HEK293 (cell line): ENCODE data around the gene SMARCA1.
A peak's percentile ranks its signal among the peaks of the same experiment; 100 is the strongest.

Source experiments
- EGR2 ChIP-seq: fragments of 450-650 bp; formaldehyde crosslinking; IDR thresholded peaks from 2 replicates; pipeline ENCODE4 v1.5.1; 2016; ENCODE audit warnings: low read depth, missing biosample characterization, missing genetic modification characterization
- GLIS2 ChIP-seq: fragments of 450-650 bp; formaldehyde crosslinking; IDR thresholded peaks from 2 replicates; pipeline ENCODE4 v1.5.1; 2016; ENCODE audit warnings: missing biosample characterization, missing genetic modification characterization
- HOXA7 ChIP-seq: sonication (generic); formaldehyde crosslinking; IDR thresholded peaks from 2 replicates; pipeline ENCODE4 v1.8.1; 2022; ENCODE audit warnings: missing genetic modification reagents, borderline replicate concordance
- KLF17 ChIP-seq: fragments of 450-650 bp; formaldehyde crosslinking; IDR thresholded peaks from 2 replicates; pipeline ENCODE4 v1.5.1; 2016; ENCODE audit warnings: missing biosample characterization, missing genetic modification characterization
- MEIS1 ChIP-seq: sonication (generic); formaldehyde crosslinking; IDR thresholded peaks from 2 replicates; pipeline ENCODE4 v1.8.1; 2022; ENCODE audit warnings: missing genetic modification reagents, mild to moderate bottlenecking, borderline replicate concordance
- PRDM10 ChIP-seq: fragments of 450-650 bp; formaldehyde crosslinking; IDR thresholded peaks from 2 replicates; pipeline ENCODE4 v1.5.1; 2016; ENCODE audit warnings: missing biosample characterization, missing genetic modification characterization
- REST ChIP-seq: fragments of 450-650 bp; formaldehyde crosslinking; IDR thresholded peaks from 2 replicates; pipeline ENCODE4 v1.5.1; 2016; ENCODE audit warnings: missing biosample characterization, missing genetic modification characterization
- SP3 ChIP-seq: fragments of 450-650 bp; formaldehyde crosslinking; IDR thresholded peaks from 2 replicates; pipeline ENCODE4 v1.5.1; 2016; ENCODE audit warnings: missing biosample characterization, missing genetic modification characterization
- WT1 ChIP-seq: fragments of 450-650 bp; formaldehyde crosslinking; IDR thresholded peaks from 2 replicates; pipeline ENCODE4 v1.5.1; 2016; ENCODE audit warnings: missing biosample characterization, missing genetic modification characterization
- ZBTB10 ChIP-seq: fragments of 450-650 bp; formaldehyde crosslinking; IDR thresholded peaks from 2 replicates; pipeline ENCODE4 v1.5.1; 2016; ENCODE audit warnings: missing biosample characterization, missing genetic modification characterization
- ZBTB11 ChIP-seq: fragments of 450-650 bp; formaldehyde crosslinking; conservative IDR thresholded peaks from 2 replicates; pipeline ENCODE4 v1.5.1; 2016; ENCODE audit warnings: low read depth, missing biosample characterization, missing genetic modification characterization
- ZNF175 ChIP-seq: fragments of 450-650 bp; formaldehyde crosslinking; IDR thresholded peaks from 2 replicates; pipeline ENCODE4 v1.5.1; 2016; ENCODE audit warnings: missing biosample characterization, missing genetic modification characterization
- ZNF202 ChIP-seq: fragments of 450-650 bp; formaldehyde crosslinking; IDR thresholded peaks from 2 replicates; pipeline ENCODE4 v1.5.1; 2016; ENCODE audit warnings: missing biosample characterization, missing genetic modification characterization, borderline replicate concordance
- ZNF23 ChIP-seq: fragments of 450-650 bp; formaldehyde crosslinking; IDR thresholded peaks from 2 replicates; pipeline ENCODE4 v1.5.1; 2016; ENCODE audit warnings: missing biosample characterization, missing genetic modification characterization, borderline replicate concordance
- ZNF302 ChIP-seq: fragments of 450-650 bp; formaldehyde crosslinking; IDR thresholded peaks from 2 replicates; pipeline ENCODE4 v1.5.1; 2016; ENCODE audit warnings: missing biosample characterization, missing genetic modification characterization, low read depth
- ZNF362 ChIP-seq: fragments of 450-650 bp; formaldehyde crosslinking; IDR thresholded peaks from 2 replicates; pipeline ENCODE4 v1.5.1; 2016; ENCODE audit warnings: missing biosample characterization, missing genetic modification characterization
- ZNF433 ChIP-seq: fragments of 450-650 bp; formaldehyde crosslinking; IDR thresholded peaks from 2 replicates; pipeline ENCODE4 v1.5.1; 2016; ENCODE audit warnings: missing biosample characterization, missing genetic modification characterization, low read depth
- ZNF529 ChIP-seq: fragments of 450-650 bp; formaldehyde crosslinking; IDR thresholded peaks from 2 replicates; pipeline ENCODE4 v1.5.1; 2017; ENCODE audit warnings: missing genetic modification characterization, missing biosample characterization; ENCODE audit not compliant: insufficient replicate concordance
- ZNF560 ChIP-seq: fragments of 450-650 bp; formaldehyde crosslinking; IDR thresholded peaks from 2 replicates; pipeline ENCODE4 v1.5.1; 2017; ENCODE audit warnings: missing biosample characterization, missing genetic modification characterization, borderline replicate concordance
- ZNF677 ChIP-seq: fragments of 450-650 bp; IDR thresholded peaks from 2 replicates; pipeline ENCODE4 v1.5.0; 2018; ENCODE audit warnings: missing biosample characterization, mild to moderate bottlenecking, missing genetic modification characterization, moderate library complexity
- ZNF701 ChIP-seq: fragments of 450-650 bp; formaldehyde crosslinking; IDR thresholded peaks from 2 replicates; pipeline ENCODE4 v1.5.1; 2016; ENCODE audit warnings: missing biosample characterization, missing genetic modification characterization
- ZNF777 ChIP-seq: fragments of 450-650 bp; formaldehyde crosslinking; IDR thresholded peaks from 2 replicates; pipeline ENCODE4 v1.5.1; 2017; ENCODE audit warnings: missing biosample characterization, missing genetic modification characterization, borderline replicate concordance

The SMARCA1 gene

GRCh38 chrX:129522184-129523078 lies 859 bp downstream of the SMARCA1 start (continued):
- no peak for TF ChIP-seq ZNF302
- TF ChIP-seq ZNF701 (tag by site-specific recombination), result no peak
- no peak for TF ChIP-seq ZNF433 (tag by site-specific recombination)
- TF ChIP-seq REST (tag by site-specific recombination), result no peak
- TF ChIP-seq ZNF175 (tag by site-specific recombination), result no peak
- TF ChIP-seq EGR2 (tag by site-specific recombination), result no peak
- TF ChIP-seq ZNF362, result 0 out of 2 replicates have a peak, but pooled peaks have one; percentile 58
- TF ChIP-seq ZNF529, result no peak
- TF ChIP-seq MEIS1 (CRISPR knock-in tag), result no peak
- TF ChIP-seq ZNF202 (tag by site-specific recombination), result no peak
- TF ChIP-seq HOXA7 (CRISPR knock-in tag), result no peak
- TF ChIP-seq GLIS2, result 0 out of 2 replicates have a peak, but pooled peaks have one; percentile 22
- 0 out of 2 replicates have a peak, but pooled peaks have one; percentile 15 for TF ChIP-seq SP3
- TF ChIP-seq KLF17 (tag by site-specific recombination), result no peak
- TF ChIP-seq WT1 (tag by site-specific recombination), result no peak
- no peak for TF ChIP-seq ZNF677 (tag by site-specific recombination)
- TF ChIP-seq ZBTB11 (tag by site-specific recombination), result no peak
- no peak for TF ChIP-seq ZNF560 (tag by site-specific recombination)
- no peak for TF ChIP-seq ZNF777
- TF ChIP-seq ZNF23 (tag by site-specific recombination), result no peak
- TF ChIP-seq PRDM10 (tag by site-specific recombination), result peak; percentile 68
- TF ChIP-seq ZBTB10 (tag by site-specific recombination), result peak; percentile 59; the same call in 1 of the 2 replicates
